ENCODE data around the gene TBC1D17.

DNA sequence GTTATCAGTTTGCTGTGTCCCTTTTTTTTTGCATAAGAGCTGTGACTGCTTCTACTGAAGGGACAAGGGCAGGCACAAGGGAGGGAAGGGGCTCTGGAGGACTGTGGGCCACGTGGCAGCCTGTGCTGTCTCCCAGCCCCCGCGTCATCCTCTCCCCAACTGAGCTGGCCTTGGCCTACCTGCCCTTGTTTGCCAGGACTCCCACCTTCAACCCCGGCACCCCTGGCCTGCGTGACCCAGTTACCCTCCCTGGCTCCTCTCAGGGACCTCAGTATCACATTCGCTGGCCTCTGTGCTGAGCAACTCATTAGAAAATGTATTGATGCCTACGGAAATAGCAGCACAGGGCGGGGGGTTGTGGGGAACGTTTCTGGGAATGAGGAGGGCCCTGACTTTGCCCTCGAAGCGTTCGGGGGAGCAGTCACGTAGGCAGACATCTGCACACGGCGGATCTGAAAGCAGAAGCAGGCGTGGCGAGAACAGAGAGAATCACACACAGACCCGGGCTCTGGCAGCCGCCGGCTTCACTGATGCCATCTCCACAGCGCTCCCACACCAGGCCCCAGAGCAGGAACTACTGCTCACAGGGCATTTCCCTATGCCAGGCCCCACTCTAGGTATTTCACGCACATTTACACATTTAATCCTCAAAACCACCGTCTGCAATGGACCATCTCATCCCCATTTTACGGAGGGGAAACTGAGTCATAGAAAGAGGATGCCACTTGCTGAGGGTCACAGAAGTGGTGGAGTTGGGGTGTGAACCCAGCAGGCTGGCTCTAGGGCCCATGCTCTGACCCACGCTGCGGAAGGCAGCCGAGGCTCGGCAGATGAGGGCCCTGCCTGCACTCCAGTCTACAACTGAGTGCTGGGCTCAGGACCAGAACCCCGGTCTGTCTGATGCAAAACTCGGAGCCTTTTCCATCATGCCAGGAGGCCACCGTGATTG, 45.8 kb downstream of the TBC1D17 start:
- TF ChIP-seq, protein P1, sequence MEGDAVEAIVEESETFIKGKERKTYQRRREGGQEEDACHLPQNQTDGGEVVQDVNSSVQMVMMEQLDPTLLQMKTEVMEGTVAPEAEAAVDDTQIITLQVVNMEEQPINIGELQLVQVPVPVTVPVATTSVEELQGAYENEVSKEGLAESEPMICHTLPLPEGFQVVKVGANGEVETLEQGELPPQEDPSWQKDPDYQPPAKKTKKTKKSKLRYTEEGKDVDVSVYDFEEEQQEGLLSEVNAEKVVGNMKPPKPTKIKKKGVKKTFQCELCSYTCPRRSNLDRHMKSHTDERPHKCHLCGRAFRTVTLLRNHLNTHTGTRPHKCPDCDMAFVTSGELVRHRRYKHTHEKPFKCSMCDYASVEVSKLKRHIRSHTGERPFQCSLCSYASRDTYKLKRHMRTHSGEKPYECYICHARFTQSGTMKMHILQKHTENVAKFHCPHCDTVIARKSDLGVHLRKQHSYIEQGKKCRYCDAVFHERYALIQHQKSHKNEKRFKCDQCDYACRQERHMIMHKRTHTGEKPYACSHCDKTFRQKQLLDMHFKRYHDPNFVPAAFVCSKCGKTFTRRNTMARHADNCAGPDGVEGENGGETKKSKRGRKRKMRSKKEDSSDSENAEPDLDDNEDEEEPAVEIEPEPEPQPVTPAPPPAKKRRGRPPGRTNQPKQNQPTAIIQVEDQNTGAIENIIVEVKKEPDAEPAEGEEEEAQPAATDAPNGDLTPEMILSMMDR (IDR thresholded peaks at IDR 0.05) = no peak
- no peak for TF ChIP-seq ZFX (IDR thresholded peaks at IDR 0.05; ENCODE audit: borderline replicate concordance)
